ENCODE results near the gene KLHL17. TPM values are rescaled to one million over a fixed set of nuclear protein-coding genes. Genes with fewer than 3 reads are reported as not detected.

The KLHL17 gene
- total and polyA plus RNA-seq, 9 of the 15 experiments (the other 6 are each of a cell fraction or from before 2014, with no cell fraction given): 0.14 to 84.8 (median 13.0) TPM

- TF ChIP-seq FOXM1 (IDR thresholded peaks at IDR 0.05; ENCODE audit: low read depth) (no peak), FOXM1 (CRISPR knock-in tag; IDR thresholded peaks at IDR 0.05; ENCODE audit: low read depth) (no peak), ATF4 (CRISPR knock-in tag; IDR thresholded peaks at IDR 0.05) (no peak), DEAF1 (CRISPR knock-in tag; IDR thresholded peaks at IDR 0.05) (no peak), MTA1 (IDR thresholded peaks at IDR 0.05; ENCODE audit: borderline replicate concordance) (no peak)
Measured at GRCh38 chr1:971751-972506, 11.5 kb downstream of the KLHL17 start (continued).

GRCh38 chr1:972726-973458 is 12.5 kb downstream of the KLHL17 start:
- ChIA-PET POLR2A (interaction anchor here (0.6 kb wide), 1 partner anchor 402 kb away, joined by 3 read pairs; no protein-coding TSS in a partner anchor), CTCF (ENCODE audit: low intra/inter-chr PET ratio) (no interaction called here)
- no TSS peak for BruUV-seq (replicated peaks)
- DNase-seq (ENCODE audit: extremely low read depth in 1 of 4, low spot score in 3 of 4) (no peak), FAIRE-seq (no peak), ATAC-seq (no peak)
- H3K9me3 ChIP-seq (replicated peaks; ENCODE audit: control insufficient read depth, insufficient read depth, low read depth, low read length): peaks cover 6% of the 10 kb centered on the region
- H3K79me2 ChIP-seq (ENCODE audit: control insufficient read depth, insufficient read depth, low read length): no peaks in the 10 kb centered on the region
- in situ Hi-C loops (cut with MboI) (no loop called here), intact Hi-C loops (cut with micrococcal nuclease) (no loop called here)
- no peak overlapping the region for H3K27ac ChIP-seq (ENCODE audit: extremely low read depth, low read depth, low read length)
- H3K36me3 ChIP-seq (ENCODE audit: control insufficient read depth, insufficient read depth, low read length): no peaks in the 10 kb centered on the region
- 39% methylated on average over 27 of the region's 28 CpGs for WGBS (ENCODE audit: insufficient coverage, low coverage, missing lambda C conversion rate)
- H4K20me1 ChIP-seq (replicated peaks; ENCODE audit: control insufficient read depth, insufficient read depth, low read length): no peaks in the 10 kb centered on the region
- peak overlapping the region in 1 of 2 experiments; percentile 24; a peak in 2 of 4 replicates for H3K9ac ChIP-seq (ENCODE audit: insufficient read depth in 1 of 2, low read depth in 2 of 2, low read length in 2 of 2)
- peaks cover 0 to 62% of the 10 kb centered on the region in 2 experiments; a peak in 3 of 5 replicates for H3K4me1 ChIP-seq (replicated peaks in 1 of 2; ENCODE audit: control insufficient read depth in 2 of 2, insufficient read depth in 2 of 2, low read length in 2 of 2)
- H3K27me3 ChIP-seq (ENCODE audit: control insufficient read depth in 2 of 2, insufficient read depth in 2 of 2, low read length in 2 of 2): peaks cover 0 to 37% of the 10 kb centered on the region in 2 experiments; a peak in 2 of 5 replicates
- no peaks in the 10 kb centered on the region for H3K9me1 ChIP-seq (ENCODE audit: control insufficient read depth, insufficient read depth, low read length)
- H3K4me2 ChIP-seq (ENCODE audit: insufficient read depth, low read length): no peak overlapping the region
- H2AFZ ChIP-seq (ENCODE audit: low read depth, low read length): no peak overlapping the region
- H3K4me3 ChIP-seq: no peak overlapping the region
- no peak for TF ChIP-seq ZBTB9 (CRISPR knock-in tag; IDR thresholded peaks at IDR 0.05)
- no peak for TF ChIP-seq CHCHD3 (CRISPR knock-in tag; IDR thresholded peaks at IDR 0.05)
- TF ChIP-seq PRPF4 (IDR thresholded peaks at IDR 0.05; ENCODE audit: insufficient read depth, low read depth, low read length, poor library complexity, severe bottlenecking): no peak
- TF ChIP-seq ZNF511 (CRISPR knock-in tag; IDR thresholded peaks at IDR 0.05): no peak
- no peak for TF ChIP-seq ZNF431 (CRISPR knock-in tag; IDR thresholded peaks at IDR 0.05)
- no peak for TF ChIP-seq PML (IDR thresholded peaks at IDR 0.05; ENCODE audit: low read length)
- TF ChIP-seq MIER1 (IDR thresholded peaks at IDR 0.05; ENCODE audit: low read depth): no peak
- no peak for TF ChIP-seq EWSR1 (IDR thresholded peaks at IDR 0.05; ENCODE audit: borderline replicate concordance, low read depth, partially characterized antibody)
- no peak for TF ChIP-seq ZC3H11A (IDR thresholded peaks at IDR 0.05; ENCODE audit: low read depth, low read length)
- TF ChIP-seq FOXP1 (CRISPR knock-in tag; IDR thresholded peaks at IDR 0.05): no peak
